Esophagus muscularis mucosa (tissue), 4 donors: ENCODE measurements around the gene CSH2.
"Not testable (repeated sequence)": the region's sequence is repeated elsewhere in the genome, so short reads cannot be mapped to it uniquely, and the experiment has no call there.

ENCODE experiments used
- CTCF ChIP-seq, 3 experiments: fragments of 200-600 bp in 2 of 3; fragments of 450-650 bp in 1 of 3; sonication (generic) in 2 of 3; IDR thresholded peaks; one replicate each; pipeline ENCODE4 v1.5.1; 2017 to 2019; ENCODE audit warnings: antibody characterized with exemption in 3 of 3, mild to moderate bottlenecking in 2 of 3, moderate library complexity in 1 of 3
- EP300 ChIP-seq: sonication (generic); formaldehyde crosslinking; IDR thresholded peaks from one replicate; pipeline ENCODE4 v1.6.1; 2017; ENCODE audit warnings: antibody characterized with exemption
- POLR2A ChIP-seq: fragments of 450-650 bp; IDR thresholded peaks from one replicate; pipeline ENCODE4 v1.6.1; 2017; ENCODE audit warnings: antibody characterized with exemption, moderate library complexity, mild to moderate bottlenecking, low read depth

- TF ChIP-seq CTCF (IDR thresholded peaks at IDR 0.05); POLR2A; EP300: not testable (repeated sequence)
These were observed 17.1 kb downstream of the CSH2 start for GRCh38 chr17:63856425-63856824.
